ELF-1 (cell line): Measurements from ENCODE around the gene NFIA.
"Not testable (repeated sequence)": the region's sequence is repeated elsewhere in the genome, so short reads cannot be mapped to it uniquely, and the experiment has no call there.

Experiments
- DNase-seq: peaks from one replicate; pipeline ENCODE4 v3.0.0-alpha.2; 2016; ENCODE audit warnings: low read depth, low spot score

The NFIA gene

DNA sequence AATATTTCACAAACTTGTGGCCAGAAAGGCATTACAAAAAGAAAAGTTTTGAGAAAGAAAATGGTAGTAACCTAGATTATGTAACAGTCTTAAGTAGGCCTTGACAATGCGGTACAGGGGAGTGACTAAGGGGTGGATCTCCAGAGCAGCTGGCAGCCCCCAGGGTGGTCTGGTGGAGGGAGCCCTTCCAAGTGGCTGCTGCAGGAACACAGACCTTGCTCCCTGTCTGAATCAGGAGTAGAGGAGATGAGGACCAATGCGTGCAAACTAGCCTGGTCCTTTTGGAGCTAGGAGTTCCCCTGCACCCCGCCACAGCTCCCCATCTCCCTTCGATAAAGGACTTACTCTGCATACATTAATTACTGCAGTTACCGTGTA is 189.0 kb downstream of the NFIA start:
- peak; percentile 21 for DNase-seq

DNA sequence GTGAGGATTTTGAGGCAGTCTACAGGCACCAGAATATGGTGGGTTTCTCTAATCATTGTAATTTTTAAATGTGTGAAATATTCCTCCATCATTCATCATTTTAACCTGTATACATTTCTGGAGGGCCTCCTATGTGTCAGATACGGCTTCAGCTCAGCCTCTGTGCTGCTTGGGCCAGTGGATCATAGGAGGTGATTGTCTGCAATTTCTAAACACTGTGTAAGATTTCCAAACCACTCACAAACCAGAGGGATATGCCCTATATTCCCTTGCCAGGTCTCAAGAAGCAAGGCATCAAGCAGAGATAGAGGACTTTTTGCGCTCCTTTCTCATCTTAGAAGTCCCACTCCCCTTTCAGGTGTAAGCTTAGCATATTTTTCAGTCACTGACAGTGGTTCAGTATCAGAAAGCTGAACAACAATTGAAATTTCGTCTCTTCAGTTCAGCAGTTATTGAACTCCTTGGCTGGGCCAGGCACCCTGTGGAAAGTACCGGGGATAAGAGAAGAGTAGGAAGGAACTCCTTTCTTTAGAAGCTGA is 190.9 kb downstream of the NFIA start:
- DNase-seq: no peak

DNA sequence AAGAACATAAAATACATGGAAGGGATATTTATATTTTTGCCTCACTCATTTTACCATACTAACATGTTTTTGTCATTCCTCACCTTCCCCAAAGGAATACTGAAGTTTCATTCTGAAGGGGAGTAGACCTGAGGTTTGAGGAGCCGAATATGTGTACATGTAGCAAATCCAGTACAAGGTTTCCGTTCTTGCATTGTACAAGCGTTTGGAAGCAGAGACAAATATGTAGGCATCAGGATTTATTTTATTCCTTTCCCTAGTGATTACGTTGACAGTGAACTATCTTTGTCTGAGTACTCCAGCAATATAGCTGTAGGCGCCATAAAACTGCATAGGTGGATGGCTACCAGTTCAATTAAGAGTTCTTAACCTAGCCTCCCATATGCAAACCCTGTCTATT is 191.5 kb downstream of the NFIA start:
- no peak for DNase-seq

DNA sequence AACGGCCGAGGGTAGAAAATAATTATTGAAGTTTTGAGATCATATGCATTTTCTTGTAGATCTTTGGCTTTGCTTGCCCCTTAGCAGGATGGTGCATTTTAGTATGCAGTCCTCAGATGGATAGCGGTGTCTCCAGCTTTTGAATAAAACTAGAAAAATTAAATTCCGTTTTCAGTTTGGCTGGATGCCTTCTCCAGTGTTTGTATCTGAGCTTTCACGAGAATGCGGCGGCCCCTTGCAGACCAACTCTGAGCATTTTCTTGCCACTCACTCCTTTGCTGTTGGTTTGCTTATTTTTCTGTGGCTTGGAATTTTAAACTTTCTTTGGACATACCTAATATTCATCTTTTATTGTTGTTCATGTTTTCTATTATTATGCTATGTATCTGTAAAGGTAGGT is 192.6 kb downstream of the NFIA start:
- DNase-seq: no peak

DNA sequence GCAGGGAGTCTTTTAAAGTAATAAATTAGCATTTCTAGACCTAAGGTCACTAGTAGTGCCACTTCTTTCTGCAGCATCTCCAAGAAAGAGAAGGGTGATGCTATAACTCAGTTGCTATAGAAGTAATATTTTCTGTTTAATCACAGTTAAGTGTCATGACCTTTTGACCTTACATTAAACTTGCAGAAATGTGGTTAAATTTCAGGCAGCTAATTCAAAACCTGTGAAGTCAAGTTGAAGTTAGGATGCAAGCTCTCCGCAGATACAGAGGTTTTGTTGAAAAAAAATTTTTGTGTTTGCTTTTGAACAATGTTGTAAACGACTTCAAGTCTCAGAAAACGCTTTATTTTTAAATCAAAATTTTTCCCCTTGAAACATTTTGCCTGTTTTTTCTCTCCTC is 193.9 kb downstream of the NFIA start:
- no peak for DNase-seq

DNA sequence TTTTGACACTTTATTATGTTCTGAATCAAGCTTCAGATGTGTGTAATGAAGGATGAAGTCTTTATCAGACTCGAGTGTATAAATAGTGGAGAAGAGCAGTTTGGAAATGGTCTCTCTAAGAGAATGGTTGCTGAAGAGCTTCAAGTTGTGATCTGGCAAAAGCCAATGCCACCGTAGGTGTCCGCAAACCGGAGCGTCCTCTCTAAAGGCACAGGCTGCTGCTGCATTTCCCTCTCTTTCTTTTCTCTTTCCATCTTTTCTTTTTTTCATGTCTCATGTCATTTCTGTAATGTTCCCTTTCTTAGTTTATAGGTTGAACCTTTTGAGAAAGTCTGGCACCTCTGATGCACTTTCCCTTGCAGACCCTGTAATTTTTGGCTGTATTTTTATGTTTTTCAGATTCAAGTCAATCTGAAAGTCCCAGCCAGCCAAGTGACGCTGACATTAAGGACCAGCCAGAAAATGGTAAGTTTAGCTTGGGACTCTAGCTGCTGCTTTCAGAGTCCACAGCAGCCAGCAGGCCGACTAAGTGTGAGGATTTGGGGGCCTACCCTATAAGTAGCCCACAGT is 194.8 kb downstream of the NFIA start:
- DNase-seq: no peak

DNA sequence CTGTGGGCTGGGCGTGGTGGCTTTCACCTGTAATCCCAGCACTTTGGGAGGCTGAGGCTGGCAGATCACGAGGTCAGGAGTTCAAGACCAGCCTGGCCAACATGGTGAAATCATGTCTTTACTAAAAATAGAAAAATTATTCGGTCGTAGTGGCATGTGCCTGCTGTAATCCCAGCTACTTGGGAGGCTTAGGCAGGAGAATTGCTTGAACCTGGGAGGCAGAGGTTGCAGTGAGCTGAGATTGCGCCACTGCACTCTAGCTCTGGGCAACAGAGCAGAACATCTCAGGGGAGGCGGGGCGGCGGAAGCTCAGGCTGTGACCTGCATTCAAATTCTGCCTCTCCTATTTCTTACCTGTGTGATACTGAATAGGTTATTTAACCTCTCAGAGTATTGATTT is 196.1 kb downstream of the NFIA start:
- DNase-seq: not testable (repeated sequence)

DNA sequence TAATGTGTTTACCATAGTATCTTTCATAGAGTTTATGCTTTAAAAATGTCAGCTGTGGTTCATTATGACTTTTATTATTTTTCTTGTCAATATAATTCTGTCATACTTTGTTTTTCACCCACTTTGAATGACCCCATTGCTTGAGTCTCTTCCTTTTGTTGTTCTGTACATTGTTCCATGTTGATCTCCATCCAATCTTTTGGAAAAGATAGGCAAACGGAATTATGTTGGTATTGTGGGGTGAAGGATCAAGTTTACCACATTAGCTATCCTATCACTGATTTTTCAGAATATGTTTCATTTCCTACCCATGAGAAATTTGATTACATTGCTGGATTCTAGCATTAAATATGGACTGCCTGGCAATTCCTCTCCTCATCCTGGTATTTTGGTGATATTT is 196.6 kb downstream of the NFIA start:
- no peak for DNase-seq

DNA sequence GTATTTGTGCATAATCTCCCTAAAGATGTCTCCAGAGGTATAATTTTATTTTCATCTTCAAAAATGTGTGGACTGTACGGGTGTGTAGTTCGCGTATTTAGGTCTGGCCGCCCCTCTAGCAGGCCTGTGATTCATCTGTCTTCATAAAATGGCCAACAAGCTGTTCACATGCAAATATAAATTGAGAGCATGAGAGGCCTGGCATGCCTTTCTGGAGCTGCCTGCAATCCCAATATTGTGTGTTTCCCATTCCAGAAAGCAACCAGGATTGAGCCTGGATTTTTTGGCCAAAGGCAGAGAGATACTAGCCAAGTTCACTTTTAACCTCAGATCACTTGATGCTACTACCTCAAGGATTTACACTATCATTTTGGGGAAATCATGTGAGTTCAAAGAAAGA is 197.2 kb downstream of the NFIA start:
- DNase-seq: no peak

DNA sequence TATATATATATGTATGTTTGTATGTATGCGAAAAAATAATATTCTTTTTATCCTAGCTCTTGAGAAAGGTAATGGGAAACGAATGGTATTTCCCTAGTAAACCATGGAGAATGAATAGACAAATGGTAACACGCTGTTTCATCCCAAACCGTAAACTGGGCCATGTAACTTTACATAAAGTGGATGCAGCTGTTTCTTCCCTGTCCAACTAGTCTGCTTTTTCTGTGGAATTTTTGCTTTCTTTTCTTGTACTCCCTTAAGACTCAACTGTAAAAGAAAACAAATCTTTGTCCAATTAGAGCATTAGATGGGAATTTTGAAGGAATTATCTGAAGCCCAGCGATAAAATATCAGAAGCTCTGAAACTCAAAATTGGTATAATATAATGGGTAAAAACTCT is 198.1 kb downstream of the NFIA start:
- DNase-seq: no peak

DNA sequence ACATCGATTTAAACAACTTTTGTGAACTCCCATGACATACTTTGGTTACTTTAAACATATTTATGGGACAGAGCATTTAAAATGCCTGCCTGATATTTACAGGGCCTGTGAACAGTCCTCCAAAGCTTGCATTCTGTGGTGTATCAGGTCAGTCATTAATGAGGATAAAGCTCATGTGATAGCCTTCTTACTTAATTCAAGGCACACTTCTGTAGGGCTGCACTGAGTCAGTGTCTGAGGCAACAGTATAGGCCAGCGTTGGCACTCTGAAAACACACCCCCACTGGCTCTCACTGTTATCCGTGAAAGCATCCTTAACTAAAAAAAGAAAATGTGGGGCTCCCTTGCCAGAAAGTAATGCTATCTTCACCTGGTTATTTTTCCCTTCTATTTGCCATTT is 200.0 kb downstream of the NFIA start:
- no peak for DNase-seq

DNA sequence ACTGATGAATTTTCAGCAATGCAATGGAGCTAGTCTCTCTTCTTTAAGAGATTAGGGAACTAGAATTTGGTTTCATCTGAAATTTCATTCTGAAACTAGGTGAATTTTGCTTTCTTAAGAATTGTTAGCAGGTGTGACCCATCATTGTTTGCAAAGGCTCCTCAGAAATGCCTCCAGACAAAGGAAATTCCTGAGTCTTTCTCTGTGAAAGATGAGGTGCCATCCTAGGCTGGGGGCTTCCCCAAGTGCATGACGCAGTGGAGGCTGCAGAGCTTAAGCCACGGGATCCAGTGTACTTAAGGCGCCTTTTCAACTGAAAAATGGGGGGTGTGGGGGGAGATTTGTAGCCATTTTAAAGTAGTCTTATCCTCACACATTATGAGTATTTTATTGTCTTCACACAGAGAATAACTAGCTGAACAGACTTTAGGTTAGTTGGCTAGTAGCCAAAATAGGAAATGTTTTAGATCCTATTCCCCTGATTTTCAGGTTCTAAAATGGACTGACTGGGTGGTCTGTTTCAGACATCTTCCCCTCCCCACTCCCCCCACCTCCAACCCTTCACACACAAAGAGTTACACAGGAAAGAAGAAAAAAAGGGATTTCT is 202.0 kb downstream of the NFIA start:
- no peak for DNase-seq

DNA sequence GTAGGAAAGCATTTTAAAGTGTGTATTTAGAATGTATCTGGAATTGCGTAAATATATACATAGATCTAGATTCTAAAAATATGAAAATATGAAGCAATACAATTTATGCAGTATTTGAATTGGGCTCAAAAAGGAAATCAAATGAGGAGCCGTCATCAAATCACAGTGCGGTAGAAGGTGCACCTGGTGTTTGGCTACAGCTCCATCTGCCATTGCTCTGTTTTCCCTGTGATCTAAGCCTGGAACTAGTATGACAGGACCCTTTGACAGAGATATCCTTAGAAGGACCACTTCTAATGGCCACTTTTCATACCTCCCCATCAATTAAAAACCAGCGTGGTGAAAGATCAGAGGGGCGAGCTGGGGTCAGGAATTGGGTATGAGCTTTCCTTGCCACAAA is 202.6 kb downstream of the NFIA start:
- no peak for DNase-seq

DNA sequence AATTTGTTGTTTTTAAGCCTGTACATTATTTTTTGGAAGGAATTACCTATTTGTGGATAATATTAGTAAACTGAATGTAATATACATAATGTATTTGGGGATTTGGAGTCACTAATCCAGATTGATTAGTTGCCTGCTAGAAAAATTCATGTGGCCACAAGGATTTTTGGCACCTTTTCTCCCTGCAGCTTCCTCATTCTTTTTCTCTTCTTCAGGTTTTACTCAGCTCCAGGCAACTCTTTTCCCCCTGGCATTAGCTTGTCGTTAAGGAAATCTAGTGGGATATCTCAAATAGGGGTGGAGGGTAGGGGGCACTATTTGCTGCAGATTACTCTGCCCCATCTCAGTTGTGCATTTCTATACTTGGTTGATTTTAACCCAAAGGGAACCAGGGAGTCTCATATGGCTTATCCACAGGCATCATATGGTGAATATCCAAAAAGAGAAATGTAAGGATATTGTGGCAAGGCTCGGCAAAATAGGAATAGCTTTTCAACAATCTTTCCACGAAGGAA is 203.1 kb downstream of the NFIA start:
- DNase-seq: no peak

DNA sequence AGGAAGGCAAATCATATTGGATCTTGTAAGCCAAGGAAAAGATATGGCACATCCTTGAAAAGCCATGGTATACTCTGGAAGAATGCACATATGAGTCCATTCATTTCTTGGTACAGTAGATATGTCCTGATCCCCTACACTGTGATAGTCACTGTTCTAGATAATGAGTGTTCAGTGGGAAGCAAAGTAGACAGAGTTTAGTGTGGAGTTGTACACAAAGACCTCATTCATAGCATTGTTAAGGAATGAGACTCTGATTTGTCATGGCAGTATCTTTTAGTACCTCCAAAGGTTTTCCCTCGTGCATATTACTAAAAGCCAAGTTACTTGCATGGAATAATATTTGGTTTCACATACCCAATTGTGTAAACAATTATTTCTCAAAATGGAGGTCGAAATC is 204.7 kb downstream of the NFIA start:
- no peak for DNase-seq

DNA sequence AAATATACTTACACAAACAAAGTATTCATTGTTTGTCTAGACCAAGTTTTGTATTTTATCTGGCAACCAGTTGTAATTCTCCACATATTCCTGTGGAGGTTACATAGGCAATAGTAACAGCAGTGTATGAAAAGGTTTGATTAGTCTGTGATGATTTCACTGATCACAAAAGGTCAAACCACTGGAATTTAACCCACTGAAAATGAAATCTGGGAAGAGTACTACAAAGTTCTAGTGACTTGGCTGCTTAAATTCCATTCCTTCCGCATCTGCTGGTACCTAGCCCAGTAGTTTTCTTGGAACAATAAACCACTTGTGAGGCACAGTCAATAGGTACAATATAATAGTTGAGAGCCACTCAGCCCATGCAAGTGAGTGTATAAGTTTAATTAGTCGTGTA is 205.4 kb downstream of the NFIA start:
- DNase-seq: no peak

DNA sequence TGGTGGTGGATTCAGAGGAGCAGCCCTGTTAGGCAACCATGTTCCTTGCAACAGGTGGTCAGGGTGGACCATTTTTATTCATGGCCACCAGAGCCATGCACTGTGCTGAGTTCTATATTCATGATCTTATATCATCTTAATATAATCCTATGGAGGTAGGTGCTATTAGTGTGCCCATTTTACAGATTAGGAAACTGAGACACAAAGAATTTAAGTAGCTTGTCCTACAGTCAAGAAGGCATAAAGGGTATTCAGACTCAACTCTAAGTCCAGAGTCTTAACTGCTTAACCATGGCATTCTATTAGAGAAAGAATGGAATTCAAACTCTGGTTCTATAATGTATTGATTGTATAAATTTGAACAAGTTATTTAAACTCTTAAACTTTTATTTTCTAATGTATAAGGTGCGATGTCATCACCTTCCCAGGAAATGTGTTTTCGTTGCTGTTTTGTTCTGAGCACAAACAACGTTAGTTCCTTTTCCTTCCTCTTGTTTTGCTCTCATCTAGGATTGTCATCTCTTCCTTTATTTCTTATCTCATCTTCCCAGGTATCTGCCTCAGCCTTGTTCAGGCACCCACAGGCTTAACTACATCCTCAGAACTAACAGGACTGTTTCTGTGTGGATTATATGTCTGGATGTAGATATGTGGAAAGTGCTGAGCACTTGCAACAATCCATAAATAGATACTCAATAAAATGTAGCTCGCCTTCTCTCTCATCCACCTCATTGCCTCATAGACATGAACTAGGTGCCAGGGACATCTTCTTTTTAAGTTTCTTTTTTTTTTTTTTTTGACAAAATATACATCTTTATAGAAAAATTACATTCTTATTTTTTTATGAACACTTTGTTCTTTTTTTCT is 207.1 kb downstream of the NFIA start:
- no peak for DNase-seq

DNA sequence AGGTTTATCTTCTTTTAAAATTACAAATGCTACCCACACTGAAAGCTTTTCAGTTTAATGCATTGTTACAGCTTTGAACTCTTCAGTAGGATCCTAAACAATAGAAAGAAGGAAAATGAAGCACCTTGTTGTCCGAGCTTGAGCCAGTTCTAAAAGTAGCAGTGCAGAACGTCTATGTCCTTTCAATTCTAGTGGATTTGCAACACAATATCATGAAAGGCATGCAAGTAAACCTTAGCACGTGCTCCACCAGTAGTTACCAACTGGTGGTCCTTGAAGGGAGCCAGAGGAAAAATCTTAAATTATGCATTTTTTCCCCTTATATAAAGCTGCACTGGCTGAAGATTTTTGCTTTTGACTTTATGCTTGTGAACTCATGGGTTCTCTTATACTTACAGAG is 208.2 kb downstream of the NFIA start:
- DNase-seq: no peak

DNA sequence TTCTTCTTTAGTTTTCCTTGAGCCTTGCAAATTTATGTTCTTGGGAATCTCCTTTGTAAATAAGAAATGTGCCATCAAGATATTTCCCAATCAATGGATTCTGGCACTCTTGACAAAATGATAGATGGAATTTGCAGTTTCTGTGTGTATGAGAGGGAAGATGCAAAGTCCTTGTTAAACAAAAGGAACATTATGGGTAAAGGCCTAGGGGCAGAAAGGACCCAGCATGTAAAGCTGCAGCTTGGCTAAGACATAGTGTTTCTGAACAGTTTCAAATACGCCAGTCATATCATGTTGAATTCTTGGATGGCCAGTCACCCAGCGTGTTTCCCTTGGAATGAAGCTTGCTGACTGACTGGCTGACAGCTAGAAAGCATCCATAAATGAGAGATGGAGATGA is 210.8 kb downstream of the NFIA start:
- no peak for DNase-seq

DNA sequence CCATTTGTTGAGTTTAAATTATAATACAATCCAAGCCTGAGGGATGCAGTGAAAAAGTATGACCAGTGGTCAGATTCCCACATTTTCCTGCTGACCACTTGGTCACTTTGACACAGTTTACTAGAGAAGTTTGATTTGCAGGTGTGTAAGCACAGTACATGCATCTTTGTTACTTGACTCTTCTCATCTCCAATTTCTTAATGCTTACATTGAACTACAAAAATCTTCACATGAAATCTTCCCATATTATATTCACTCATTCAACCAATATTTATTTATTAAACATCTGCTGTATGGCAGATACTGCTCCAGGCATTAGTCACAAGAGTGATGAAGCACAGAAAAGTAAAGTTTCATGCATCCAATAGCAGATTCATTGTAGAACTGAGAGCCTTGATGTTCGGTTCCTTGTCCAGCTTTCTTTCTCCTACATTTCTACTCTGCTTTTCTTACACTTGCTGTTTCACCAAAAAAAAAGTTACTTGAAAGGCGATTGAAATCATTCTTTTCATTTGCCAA is 211.7 kb downstream of the NFIA start:
- DNase-seq: no peak

DNA sequence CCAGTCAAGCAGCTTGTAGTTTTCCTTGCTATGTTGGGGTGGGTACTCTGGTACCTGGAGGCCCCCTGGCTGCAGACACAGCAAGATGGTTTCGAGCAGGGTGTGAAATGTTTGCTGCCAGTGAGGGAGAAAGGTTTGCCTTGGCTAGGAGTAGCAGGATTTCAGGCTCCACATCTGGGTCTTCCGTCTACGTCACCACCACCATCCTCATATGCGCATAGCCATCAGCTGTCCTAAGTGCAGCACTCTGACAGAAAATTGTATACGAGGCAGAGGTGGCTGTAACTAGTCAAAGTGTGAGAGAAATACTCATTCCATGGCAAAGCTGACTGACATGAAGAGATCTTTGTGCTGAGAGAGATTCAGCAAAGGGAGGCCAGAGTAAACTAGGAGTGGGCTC is 212.6 kb downstream of the NFIA start:
- no peak for DNase-seq

DNA sequence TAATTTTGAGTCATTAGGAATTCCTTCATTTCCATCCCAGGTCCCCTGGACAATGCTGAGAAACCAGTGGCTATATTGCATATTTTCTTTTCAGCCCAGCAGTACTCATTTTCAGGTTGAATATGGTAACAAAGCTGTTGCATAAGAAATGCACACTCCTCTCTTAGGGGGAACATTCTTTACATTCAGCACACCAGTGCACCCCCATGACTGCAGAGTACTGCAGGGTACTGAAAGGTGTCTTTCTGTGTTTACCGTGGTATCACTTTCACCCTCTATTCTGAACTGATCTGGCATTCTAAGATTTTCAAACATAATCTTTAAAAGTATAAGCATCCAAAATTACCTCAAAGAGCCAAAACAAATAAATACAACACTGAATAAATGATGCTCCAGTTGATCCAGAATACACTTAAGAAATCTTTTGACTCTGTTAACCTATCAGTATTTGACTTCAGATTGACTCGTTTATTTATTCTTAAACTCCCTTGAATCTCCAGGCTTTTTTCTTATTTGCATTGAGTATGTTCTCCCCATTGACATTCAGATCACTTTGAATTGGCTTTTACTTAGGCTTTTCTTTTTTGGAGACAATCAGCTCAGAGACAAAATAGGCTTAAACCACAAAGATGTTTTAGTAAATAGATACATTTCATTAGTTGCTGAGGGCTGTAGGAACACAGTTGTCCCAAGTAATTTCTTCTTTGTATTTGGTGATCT is 213.6 kb downstream of the NFIA start:
- DNase-seq: no peak
